ENCODE results near the gene ASTN2.

- TF ChIP-seq POLR2A (IDR thresholded peaks at IDR 0.05): no peak
- TF ChIP-seq, protein P1, sequence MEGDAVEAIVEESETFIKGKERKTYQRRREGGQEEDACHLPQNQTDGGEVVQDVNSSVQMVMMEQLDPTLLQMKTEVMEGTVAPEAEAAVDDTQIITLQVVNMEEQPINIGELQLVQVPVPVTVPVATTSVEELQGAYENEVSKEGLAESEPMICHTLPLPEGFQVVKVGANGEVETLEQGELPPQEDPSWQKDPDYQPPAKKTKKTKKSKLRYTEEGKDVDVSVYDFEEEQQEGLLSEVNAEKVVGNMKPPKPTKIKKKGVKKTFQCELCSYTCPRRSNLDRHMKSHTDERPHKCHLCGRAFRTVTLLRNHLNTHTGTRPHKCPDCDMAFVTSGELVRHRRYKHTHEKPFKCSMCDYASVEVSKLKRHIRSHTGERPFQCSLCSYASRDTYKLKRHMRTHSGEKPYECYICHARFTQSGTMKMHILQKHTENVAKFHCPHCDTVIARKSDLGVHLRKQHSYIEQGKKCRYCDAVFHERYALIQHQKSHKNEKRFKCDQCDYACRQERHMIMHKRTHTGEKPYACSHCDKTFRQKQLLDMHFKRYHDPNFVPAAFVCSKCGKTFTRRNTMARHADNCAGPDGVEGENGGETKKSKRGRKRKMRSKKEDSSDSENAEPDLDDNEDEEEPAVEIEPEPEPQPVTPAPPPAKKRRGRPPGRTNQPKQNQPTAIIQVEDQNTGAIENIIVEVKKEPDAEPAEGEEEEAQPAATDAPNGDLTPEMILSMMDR (IDR thresholded peaks at IDR 0.05): no peak
Measured at GRCh38 chr9:117214416-117214815, 200.4 kb downstream of the ASTN2 start.

Measured in lower leg skin (tissue), 3 donors.